ENCODE data around the gene EEF1A2.
"Not testable (repeated sequence)": the region's sequence is repeated elsewhere in the genome, so short reads cannot be mapped to it uniquely, and the experiment has no call there.

EEF1A2 gene

DNA sequence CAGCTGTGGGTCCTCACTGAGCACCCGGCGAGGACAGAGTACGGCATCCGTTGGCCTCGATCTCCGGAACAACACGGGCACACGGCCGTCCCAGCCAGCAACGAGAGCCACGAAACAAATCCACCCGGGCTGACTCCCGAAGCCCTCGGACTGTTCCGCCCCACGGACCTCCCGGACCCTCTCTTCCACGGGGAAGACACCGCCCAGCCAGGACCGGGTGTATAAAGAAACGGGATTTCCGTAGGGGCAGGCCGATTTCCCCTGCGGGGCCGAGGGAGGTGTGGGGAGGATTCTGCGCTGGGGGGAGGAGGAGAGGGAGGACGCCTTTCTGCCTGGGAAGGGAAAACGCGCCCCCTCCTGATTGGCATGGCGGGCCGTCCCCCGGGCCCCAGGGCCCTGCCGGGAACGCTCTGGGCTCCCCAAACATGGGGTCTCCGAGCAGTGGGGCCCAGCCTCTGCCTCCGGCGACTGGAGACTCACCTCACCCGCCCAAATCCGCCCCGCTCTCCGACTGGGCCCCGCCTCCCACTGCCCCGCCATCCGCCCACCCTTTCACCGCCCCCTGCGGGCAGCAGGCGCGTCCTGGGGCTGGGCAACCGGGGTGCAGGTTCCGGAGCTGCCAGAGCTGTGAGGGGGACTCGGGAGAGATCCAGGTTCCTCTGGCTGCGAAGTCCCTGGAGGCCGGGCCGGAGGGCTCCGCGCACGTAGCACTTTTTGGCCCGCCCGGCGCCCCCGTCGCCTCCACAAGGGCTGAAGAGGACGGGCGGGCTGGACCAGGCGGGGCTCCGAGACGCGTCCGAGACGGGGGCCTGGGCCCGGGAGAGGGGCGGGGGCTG is 21.0 kb upstream of the EEF1A2 start:
- peak in 2 of 4 experiments; percentile 44 to 58 for DNase-seq

- no peak for DNase-seq
These were observed 20.2 kb upstream of the EEF1A2 start for GRCh38 chr20:63518946-63519667.

DNA sequence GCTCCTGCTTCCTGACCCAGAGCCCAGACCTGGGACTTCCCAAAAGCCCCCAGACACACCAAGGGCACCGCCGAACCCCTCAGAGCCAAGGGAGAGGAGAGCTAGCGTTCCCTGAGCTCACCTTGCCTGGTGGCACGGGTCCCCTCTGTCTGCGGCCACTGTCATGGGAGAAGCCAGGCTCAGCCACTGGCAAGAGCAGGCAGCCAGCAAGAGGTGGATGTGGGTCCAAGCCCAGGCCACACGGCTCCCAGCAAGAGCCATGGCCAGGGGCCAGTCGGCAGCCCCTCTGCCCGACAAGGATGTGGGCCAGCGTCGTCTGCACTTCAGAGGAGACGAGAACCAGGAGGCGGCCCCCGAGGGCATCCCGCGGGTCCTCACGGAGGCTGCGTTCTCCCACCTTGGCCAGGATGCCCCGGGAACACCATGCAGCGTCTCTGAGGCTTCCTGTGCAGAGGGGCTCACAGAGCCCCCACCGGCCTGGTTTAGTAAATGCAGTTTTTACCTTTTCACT is 19.5 kb upstream of the EEF1A2 start:
- no peak for DNase-seq

DNA sequence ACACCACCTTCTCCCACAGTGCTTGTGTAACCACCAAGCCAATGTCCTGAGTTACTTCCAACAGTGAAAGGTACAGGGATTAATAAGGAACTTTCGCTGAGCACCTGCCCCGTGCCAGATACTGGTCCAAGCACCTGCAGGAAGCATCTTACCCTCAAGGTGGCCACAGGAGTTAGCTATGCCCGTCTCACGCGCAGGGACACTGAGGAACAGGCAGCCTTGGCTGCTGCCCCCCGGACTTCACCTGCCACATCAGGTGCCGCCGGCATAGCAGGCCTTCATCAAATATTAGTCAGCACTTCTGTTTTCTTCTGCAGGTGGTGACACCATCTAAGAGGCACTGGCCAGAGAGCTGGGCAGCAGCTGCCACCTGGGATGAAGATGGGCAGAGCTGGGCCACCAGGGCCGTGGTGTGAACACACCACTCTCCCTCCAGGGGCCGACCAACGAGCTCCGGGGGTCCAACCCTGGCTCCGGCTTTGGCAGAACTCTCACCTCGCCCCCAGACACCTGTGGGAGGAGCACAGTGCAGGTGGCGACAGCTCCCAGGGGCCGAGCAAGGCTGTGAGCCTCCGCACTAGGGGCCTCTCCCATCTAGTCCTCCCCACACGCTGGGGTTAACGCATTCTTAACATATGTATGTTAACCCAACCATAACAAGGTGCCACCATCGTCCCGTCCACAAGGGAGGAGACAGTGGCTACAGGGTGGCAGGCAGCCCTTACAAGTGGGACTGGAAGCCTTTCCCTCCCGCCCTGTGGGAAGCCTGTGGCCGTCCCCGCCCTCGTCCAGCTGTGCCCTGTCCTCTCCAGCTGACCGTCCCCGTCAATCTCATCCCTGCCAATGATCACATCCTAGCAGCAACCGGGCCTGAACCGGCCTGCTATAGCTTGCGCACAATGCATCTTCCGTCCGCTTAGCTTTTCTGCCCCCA is 18.8 kb upstream of the EEF1A2 start:
- DNase-seq, result no peak

GRCh38 chr20:63514520-63514919 is 15.6 kb upstream of the EEF1A2 start:
- DNase-seq, result not testable (repeated sequence)

- no peak for DNase-seq
These were observed 14.3 kb upstream of the EEF1A2 start for GRCh38 chr20:63513207-63513606.

- no peak for DNase-seq
These were observed 10.2 kb upstream of the EEF1A2 start for GRCh38 chr20:63509088-63509564.

DNA sequence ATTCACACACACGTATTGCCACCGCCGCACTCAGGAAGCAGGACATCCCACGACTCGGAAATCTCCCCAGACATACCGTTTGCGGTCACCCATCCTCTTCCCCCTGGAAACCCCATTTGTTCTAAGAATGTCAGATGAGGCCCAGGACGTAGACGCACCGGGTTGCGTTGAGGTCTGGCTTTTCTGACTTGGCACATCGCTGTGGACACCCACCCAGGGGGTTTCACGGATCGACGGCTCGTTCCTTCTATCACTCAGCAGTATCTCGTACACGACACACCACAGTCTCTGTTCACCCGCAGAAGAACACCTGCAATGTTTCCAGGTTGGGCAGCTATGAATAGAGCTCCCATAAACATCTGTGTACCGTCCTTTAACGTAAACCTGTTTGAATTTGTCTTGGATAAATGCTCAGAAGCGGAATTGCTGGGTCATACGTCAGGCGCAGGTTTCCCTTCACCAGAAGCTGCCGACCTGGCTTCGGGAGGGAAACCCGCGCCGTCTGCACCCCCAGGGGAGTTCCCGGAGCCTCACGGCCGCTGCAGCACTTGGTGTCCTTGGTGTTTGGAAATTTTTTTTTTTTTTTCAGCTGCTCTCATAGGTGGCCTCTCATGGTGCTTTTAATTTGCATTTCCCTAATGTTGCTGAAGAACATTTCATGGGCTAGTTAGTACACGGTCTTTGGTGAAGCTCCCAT is 9.3 kb upstream of the EEF1A2 start:
- DNase-seq, result no peak

DNA sequence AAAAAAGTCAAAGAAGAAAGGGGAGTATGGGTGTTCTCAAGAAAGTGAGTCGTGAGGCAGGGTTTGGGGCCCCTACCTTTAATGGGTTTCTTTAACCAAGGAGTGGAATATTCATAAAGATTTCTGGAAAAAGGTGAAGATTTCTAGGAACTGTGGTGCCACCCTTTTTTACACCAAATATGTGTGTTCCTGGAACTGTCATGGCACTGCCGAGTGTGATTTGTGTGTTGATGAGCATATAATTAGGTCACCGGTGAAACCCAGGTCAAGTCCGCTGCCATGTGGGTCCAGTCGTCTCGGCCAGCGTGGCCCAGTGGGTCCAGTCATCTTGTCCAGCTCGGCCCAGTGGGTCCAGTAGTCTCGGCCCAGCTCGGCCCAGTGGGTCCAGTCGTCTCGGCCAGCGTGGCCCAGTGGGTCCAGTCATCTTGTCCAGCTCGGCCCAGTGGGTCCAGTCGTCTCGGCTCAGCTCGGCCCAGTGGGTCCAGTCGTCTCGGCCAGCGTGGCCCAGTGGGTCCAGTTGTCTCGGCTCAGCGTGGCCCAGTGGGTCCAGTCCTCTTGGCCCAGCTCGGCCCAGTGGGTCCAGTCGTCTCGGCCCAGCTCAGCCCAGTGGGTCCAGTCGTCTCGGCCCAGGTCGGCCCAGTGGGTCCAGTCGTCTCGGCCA is 8.3 kb upstream of the EEF1A2 start:
- DNase-seq, result no peak

GRCh38 chr20:63505723-63506122 is 6.8 kb upstream of the EEF1A2 start:
- no peak for DNase-seq

- DNase-seq, result no peak
These were observed 6.4 kb upstream of the EEF1A2 start for GRCh38 chr20:63505281-63505680.

GRCh38 chr20:63504642-63505041 is 5.8 kb upstream of the EEF1A2 start:
- no peak for DNase-seq

- no peak for DNase-seq
These were observed 4.6 kb upstream of the EEF1A2 start for GRCh38 chr20:63503524-63503923.

DNA sequence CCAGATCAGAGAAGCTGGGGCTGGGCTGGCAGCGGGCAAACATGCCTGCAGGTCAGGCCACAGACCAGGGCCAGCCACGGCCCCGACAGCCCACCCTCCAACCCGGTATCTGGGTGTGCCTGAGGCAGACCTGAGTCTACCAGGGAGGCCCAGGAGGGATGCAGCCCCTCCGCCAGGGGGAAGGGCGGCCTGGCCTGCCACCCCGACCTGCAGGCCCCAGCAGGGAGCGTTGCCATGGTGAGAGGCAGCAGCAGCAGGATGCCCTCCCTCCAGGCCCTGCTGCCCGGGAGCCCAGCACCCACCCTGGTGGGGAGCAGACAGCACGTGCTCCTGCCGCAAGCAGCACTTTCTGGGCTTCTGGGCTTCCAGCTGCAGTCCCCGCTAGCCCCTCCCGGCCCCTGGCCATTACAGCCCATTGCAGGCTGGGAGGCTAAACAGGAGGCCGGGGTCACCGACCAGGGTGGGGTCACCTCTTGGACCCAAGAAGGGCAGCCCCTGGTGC is 3.8 kb upstream of the EEF1A2 start:
- DNase-seq, result no peak

- no peak for DNase-seq
These were observed 3.2 kb upstream of the EEF1A2 start for GRCh38 chr20:63501818-63502670.

DNA sequence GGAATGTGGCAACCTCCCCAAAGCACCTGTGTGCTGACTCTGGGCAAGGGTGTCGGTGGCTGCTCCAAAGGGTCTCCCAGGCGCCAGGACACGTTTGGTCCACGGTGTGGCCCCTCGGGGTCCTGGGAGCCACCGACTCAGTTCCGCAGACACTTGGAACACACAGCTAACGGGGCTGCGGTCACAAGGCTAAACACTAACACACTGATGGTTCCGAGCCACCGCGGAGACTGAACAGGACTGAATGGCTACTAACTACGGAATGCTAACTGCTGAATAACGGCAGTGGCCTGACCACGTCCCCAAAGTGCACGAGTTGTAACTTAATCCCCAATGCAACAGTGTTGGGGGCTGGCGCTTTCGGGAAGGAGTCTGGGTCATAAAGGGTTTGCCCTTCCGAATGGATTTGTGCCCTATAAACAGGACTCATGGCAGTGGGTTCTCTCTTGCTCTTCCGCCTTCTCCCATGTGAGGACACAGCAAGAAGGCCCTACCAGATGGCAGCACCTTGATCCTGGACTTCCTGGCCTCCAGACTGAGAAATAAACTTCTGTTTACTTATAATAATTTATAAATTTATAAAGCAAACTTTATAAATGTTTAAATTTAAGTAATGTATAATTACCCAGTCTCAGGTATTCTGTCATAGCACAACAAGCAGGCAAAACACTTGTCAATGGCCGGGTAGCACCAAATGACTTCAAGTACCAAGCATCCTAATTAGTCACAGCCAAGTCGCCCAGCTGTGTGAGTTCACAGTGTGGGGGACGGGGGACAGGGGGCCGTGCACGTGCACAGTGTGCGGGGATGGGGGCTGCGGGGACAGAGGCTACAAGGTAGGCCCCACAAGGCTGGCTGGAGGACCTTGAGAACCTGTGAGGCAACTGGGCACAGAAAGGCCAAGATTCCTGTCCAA is 2.3 kb upstream of the EEF1A2 start:
- DNase-seq, result no peak

DNA sequence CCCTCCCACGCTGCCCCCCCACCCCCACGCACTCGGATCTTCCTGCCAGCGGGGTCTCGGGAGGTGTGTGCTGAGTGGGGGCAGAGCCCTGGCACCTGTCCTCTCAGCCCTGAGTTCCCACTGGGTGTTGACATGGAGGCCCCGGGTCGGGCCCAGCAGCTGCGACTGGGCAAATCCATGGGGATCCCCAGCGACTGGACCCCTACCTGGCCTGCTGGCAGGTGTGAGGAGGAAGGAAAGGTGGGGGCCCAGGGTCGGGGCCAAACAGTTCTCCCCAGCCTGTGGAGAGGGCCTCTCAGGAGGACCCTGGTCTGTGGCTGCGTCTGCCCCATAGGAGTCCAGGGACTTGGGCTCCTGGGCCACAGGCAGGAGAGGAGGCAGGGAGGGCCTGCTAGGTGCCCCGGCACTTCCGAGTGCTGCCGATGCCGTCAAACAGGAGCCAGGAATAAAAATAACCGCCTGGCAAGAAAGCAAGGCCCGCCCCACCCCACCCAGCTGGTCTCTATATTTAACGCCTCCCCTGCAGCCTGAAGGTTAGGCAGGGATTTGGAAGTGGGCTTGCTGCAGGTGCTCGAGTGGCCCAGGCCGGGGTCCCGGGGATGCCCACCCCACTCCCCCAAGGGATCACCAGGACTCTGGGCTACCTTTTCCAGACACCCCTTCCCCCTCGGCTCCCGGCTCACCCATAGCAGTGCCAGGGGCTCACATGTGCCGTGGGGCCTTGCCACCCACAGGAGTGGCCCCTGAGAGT is 1.4 kb upstream of the EEF1A2 start:
- no peak for DNase-seq

GRCh38 chr20:63499338-63499969 is 571 bp upstream of the EEF1A2 start:
- no peak for DNase-seq

All from activated naive CD4-positive, alpha-beta T cell (primary cell).